Urothelium cell line (cell line): ENCODE data around the gene MYL12A.
A peak's percentile ranks its signal among the peaks of the same experiment; 100 is the strongest.

Source experiments
- DNase-seq: peaks from one replicate; pipeline ENCODE4 v3.0.0; 2011; ENCODE audit warnings: low spot score, mixed read lengths
- FAIRE-seq: peaks from 2 replicates; lab custom pipeline; 2011; peaks lifted over from hg19 to GRCh38; lab: Jason Lieb, UNC

The MYL12A gene

DNA sequence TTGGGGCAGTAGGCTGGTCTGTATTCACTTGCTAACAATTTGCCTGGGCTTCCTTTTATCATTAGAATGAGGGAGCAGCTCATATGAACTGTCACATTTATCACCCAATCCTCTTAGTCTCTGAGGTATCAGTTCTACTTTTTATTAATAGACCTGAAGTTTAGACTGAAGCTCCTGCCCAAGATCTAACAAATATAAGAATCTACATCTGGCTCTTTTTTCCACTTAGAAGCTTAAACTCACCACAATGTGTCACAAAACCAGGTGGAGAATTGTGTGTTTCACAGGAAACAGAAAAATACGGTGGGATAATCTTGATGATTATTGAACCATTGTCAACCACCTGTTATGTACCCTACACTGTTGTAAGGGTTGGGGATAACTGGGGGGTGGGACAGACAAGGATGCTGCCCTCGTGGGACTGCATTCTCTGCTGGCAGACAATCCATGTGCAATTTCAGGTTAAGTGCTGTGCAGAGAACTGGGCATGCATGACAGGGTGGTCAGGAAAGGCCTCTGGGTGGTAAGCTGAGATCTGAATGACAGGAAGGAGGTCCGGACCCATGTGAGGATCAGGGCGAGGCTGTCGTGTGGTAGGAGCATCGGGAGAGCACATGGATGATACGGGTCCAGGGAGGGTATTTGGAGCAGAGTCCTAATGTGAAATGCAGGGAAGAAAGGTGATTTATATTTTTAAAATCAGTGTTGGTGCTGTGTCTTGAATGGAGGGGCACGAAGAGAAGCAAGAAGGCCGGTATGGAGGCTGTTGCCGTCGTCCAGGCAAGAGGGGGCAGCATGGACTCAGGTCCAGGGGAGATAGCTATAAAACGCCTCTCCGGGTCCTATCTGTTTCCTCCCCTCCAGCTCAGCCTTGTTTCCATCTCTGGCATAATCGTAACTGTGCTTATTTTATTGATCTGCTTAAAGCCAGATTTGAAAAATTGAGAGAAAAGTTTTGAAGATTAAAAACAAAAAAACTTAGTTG, 31.9 kb downstream of the MYL12A start:
- DNase-seq (no peak), FAIRE-seq (peak; percentile 37)

- no peak for FAIRE-seq
Measured at GRCh38 chr18:3281456-3282400, 34.1 kb downstream of the MYL12A start.

DNA sequence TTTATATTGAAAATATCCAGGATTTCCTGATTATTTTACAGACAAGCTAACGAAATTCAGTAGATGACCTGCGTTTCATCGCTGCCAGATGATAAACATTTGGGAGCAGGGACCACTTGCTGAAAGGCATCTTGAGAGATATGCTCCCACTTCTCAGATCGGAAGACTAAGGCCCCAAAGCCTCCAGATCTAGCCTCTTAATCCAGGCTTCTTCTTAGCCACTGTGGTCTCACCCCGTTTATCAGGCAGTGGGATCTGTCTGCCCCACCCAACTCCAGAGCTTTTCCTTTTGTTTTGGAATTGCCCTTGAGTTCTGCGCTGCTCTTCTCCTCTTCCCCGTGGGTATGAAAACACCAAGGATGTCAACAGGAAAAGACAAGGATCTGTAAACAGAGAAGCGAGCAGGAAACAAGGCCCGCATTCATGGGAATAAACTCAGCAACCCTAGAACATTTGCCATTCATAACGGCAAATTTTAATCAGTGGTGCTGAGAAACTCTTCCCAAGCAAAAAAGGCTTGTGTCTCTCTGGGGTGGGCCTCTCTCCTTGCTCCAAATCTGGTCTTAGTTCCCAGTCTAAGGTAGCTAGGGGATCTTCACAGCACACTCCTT, 35.8 kb downstream of the MYL12A start:
- FAIRE-seq = peak; percentile 13

More at GRCh38 chr18:3281456-3282400, 34.1 kb downstream of the MYL12A start:
- DNase-seq = peak; percentile 78

GRCh38 chr18:3283908-3284307, 36.3 kb downstream of the MYL12A start:
- FAIRE-seq (no peak), DNase-seq (no peak)

More for the DNA sequence above, 35.8 kb downstream of the MYL12A start:
- DNase-seq = no peak

DNA sequence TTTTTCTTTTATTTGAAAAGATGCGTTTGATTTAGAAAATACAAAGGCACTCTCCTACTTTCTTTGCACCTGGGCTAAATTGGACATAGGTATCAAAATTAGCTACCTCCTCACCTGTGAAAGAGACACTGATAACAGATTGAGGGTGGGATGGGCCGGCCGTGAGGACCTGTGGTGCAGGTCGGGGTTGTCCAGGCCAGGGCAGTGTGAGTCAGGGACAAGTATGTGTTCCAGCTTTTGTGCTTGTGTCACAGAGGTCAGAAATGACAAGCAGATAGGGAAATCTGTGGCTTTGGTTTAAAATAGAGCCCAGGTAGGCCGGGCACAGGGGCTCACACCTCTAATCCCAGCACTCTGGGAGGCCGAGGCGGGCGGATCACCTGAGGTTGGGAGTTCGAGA, 36.9 kb downstream of the MYL12A start:
- DNase-seq (no peak), FAIRE-seq (no peak)

- FAIRE-seq = peak; percentile 40
Measured at GRCh38 chr18:3286159-3286558, 38.6 kb downstream of the MYL12A start.

GRCh38 chr18:3293196-3293951, 45.8 kb downstream of the MYL12A start:
- FAIRE-seq (peak; percentile 82), DNase-seq (no peak)

More at GRCh38 chr18:3286159-3286558, 38.6 kb downstream of the MYL12A start:
- no peak for DNase-seq

GRCh38 chr18:3294435-3295080, 47.0 kb downstream of the MYL12A start:
- DNase-seq = peak; percentile 82
- peak; percentile 95 for FAIRE-seq

DNA sequence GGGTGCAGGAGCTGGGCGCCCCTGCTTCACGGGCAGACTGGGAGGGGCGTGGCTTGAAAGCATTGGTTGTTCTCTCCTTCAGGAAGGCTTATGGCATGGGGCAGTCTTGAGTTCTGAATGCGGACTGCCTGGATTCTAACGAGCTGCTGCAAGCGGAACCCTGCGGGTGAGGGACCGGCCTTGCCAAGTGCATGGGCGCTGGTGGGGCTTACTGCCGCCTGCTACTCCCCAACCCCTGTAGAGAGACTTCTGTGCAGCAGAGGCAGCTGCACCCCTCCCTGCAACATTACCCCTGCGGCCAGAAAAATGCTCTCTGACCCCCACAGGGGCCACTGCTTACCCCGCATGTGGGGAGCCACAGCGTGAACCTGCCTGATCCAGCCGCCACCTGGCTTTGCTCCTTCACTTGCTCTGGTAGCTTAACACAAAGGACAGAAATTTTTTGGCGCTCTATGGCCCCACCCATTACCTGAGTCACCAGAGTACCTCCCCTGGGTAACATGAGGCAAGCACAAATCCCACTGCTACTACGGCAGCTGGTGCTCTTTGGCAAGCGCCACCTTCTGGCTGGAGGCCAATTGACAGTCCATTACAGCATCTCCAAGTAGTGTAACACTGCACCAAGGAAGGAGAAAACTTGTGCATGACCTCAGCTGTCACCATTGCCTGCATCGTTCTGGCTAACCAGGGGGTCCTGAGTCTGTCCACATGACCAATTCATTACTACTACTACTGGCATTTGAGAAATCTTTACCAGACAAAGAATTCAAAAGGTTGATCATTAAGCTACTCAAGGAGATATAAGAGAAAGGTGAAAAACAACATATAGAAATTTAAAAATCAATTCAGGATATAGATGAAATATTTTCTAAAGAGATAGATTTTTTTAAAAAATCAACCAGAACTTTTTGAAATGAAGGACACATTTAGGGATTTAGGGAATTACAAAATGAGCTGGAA, 49.7 kb downstream of the MYL12A start:
- FAIRE-seq (peak; percentile 96), DNase-seq (peak; percentile 69)

GRCh38 chr18:3304832-3305231, 57.2 kb downstream of the MYL12A start:
- FAIRE-seq = no peak
- DNase-seq = no peak

DNA sequence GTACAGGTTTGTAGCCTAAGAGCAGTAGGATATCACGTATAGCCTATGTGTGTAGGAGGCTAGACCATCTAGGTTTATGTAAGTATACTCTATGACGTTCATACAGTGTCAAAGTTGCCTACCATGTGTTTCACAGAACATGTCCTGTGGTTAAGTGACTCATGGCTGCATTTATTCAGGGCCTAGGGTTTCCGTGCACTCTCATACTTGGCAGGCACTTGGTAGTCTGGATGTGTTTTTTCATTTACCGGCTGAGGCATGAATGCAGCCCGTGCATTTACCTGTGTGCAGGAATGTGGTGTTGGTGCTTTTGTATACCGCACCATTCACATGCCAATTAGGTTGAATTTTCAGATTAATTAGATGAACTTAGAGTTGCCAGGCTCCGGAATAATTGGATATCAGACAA, 57.8 kb downstream of the MYL12A start:
- FAIRE-seq = peak; percentile 100

More for the DNA sequence above, 57.8 kb downstream of the MYL12A start:
- DNase-seq = peak; percentile 98
